Endothelial cell of umbilical vein (primary cell): ENCODE results near the gene NUDT14. TPM values are rescaled to one million over a fixed set of nuclear protein-coding genes. Genes with fewer than 3 reads are reported as not detected.

Experiments
- BruUV-seq: library from RNA; stranded (reverse); fragments of 400-500 nt; replicated peaks from 2 replicates; lab custom pipeline; 2021; lab: Mats Ljungman, UMichigan
- CTCF ChIA-PET: fragments of 300-600, 350-600 bp; sonication (Branson Sonifier 250); formaldehyde crosslinking; loops from one replicate; lab custom pipeline; 2021; ENCODE audit warnings: antibody characterized with exemption, inconsistent platforms; lab: Charles Lee
- POLR2A ChIA-PET: fragments of 300-600, 350-600 bp; sonication (Branson Sonifier 250); formaldehyde crosslinking; loops from one replicate; lab custom pipeline; 2021; ENCODE audit warnings: antibody characterized with exemption, inconsistent platforms; lab: Charles Lee
- DNase-seq: peaks from one replicate; pipeline ENCODE4 v3.0.0-alpha.2; 2011; ENCODE audit warnings: low read depth, low spot score
- FAIRE-seq: peaks from 2 replicates; lab custom pipeline; 2011; peaks lifted over from hg19 to GRCh38; lab: Jason Lieb, UNC
- H2AFZ ChIP-seq: 2 replicates; pipeline ENCODE4 v1.6.0; 2012; ENCODE audit warnings: low read depth, low read length, control low read depth, inconsistent platforms
- H3K27ac ChIP-seq: 2 replicates; pipeline ENCODE4 v1.5.1; 2011; ENCODE audit warnings: low read depth, mild to moderate bottlenecking, control low read depth, low read length, moderate library complexity; ENCODE audit not compliant: insufficient read depth
- H3K27me3 ChIP-seq, 2 experiments: 2 replicates each; pipeline versions ENCODE4 v1.6.0 to v1.6.1; 2011; ENCODE audit warnings: low read length in 2 of 2, mixed read lengths in 1 of 2; ENCODE audit not compliant: control insufficient read depth in 2 of 2, insufficient read depth in 2 of 2
- H3K36me3 ChIP-seq, 2 experiments: 2 replicates in 1 of 2; 3 replicates in 1 of 2; pipeline ENCODE4 v1.5.1; 2011; ENCODE audit warnings: low read length in 2 of 2, mild to moderate bottlenecking in 1 of 2, moderate library complexity in 1 of 2; ENCODE audit not compliant: control insufficient read depth in 2 of 2, insufficient read depth in 2 of 2; ENCODE audit errors: extremely low read depth in 1 of 2
- H3K4me1 ChIP-seq: 3 replicates; pipeline ENCODE4 v1.5.1; 2011; ENCODE audit warnings: mild to moderate bottlenecking, low read length; ENCODE audit not compliant: control insufficient read depth, insufficient read depth; ENCODE audit errors: extremely low read depth
- H3K4me2 ChIP-seq: 2 replicates; pipeline ENCODE4 v1.6.1; 2011; ENCODE audit warnings: low read length, control low read depth, mixed read lengths; ENCODE audit not compliant: insufficient read depth
- H3K4me3 ChIP-seq, 3 experiments: fragments of 200-600 bp in 1 of 3; sonication (generic), shearing (Covaris generic) in 1 of 3; replicated peaks in 1 of 3; 2 replicates each; pipeline ENCODE4 v1.5.1; 2011 to 2016; ENCODE audit warnings: control low read depth in 3 of 3, low read length in 3 of 3, mild to moderate bottlenecking in 2 of 3, inconsistent platforms in 1 of 3, low read depth in 1 of 3, moderate library complexity in 1 of 3; ENCODE audit not compliant: insufficient read depth in 1 of 3
- H3K79me2 ChIP-seq: 2 replicates; pipeline ENCODE4 v1.6.0; 2012; ENCODE audit warnings: low read length, inconsistent platforms; ENCODE audit not compliant: control insufficient read depth, insufficient read depth
- H3K9ac ChIP-seq: replicated peaks from 2 replicates; pipeline ENCODE3; 2011; ENCODE audit warnings: low read length, control low read depth; ENCODE audit not compliant: insufficient read depth; ENCODE audit errors: extremely low read depth
- H3K9me1 ChIP-seq: replicated peaks from 3 replicates; pipeline ENCODE4 v1.6.0; 2011; ENCODE audit warnings: mild to moderate bottlenecking, low read length; ENCODE audit not compliant: control insufficient read depth, insufficient read depth; ENCODE audit errors: extremely low read depth
- H3K9me3 ChIP-seq: replicated peaks from 2 replicates; pipeline ENCODE4 v1.5.1; 2012; ENCODE audit warnings: low read length, inconsistent platforms; ENCODE audit not compliant: control insufficient read depth, insufficient read depth
- H4K20me1 ChIP-seq: replicated peaks from 2 replicates; pipeline ENCODE3; 2011; ENCODE audit warnings: mild to moderate bottlenecking, low read length; ENCODE audit not compliant: control insufficient read depth, insufficient read depth; ENCODE audit errors: extremely low read depth
- EZH2 ChIP-seq: IDR thresholded peaks from 2 replicates; pipeline ENCODE4 v1.6.1; 2012; ENCODE audit warnings: borderline replicate concordance, low read depth, mild to moderate bottlenecking, moderate library complexity, low read length, inconsistent platforms; ENCODE audit not compliant: severe bottlenecking
- FOS ChIP-seq: IDR thresholded peaks from 2 replicates; pipeline ENCODE4 v1.6.1; 2011; ENCODE audit warnings: mild to moderate bottlenecking, low read length, moderate library complexity, borderline replicate concordance; ENCODE audit not compliant: insufficient read depth
- GATA2 ChIP-seq: IDR thresholded peaks from 2 replicates; pipeline ENCODE4 v1.7.0; 2011; ENCODE audit warnings: low read depth, mild to moderate bottlenecking, moderate library complexity, mixed read lengths, low read length; ENCODE audit not compliant: insufficient read length, insufficient read depth
- MYC ChIP-seq: IDR thresholded peaks from one replicate; pipeline ENCODE4 v1.6.1; 2011; ENCODE audit warnings: mild to moderate bottlenecking, low read depth, low read length
- POLR2A ChIP-seq: IDR thresholded peaks from 2 replicates; pipeline ENCODE4 v1.6.1; 2012; ENCODE audit warnings: low read depth, mild to moderate bottlenecking, control low read depth, low read length
- POLR2AphosphoS5 ChIP-seq: IDR thresholded peaks from 2 replicates; pipeline ENCODE4 v1.6.1; 2012; ENCODE audit warnings: low read depth, mild to moderate bottlenecking, control low read depth, low read length, moderate library complexity; ENCODE audit not compliant: insufficient read depth
- dilution Hi-C: fragments of 300-500 bp; cut with MboI; formaldehyde crosslinking; loops from one replicate; pipeline ENCODE4 v1.15.0; 2019; ENCODE audit warnings: low sequenced_read_pairs; ENCODE audit not compliant: extremely low pct_ligation_motif_present
- intact Hi-C: fragments of 100-400 bp; cut with micrococcal nuclease; formaldehyde crosslinking; loops from one replicate; pipeline ENCODE4 v1.10.0; 2022
- polyA plus RNA-seq, 4 experiments: library from polyadenylated mRNA; depleted of rRNA in 3 of 4; stranded (reverse) in 3 of 4; unstranded in 1 of 4; fragments of >200 nt; gene quantifications; 2 replicates each; pipeline versions ENCODE4 v1.2.1 to v1.2.3, GENCODE V29; 2011 to 2012; ENCODE audit warnings: missing spikeins in 1 of 4
- total RNA-seq: library from RNA; stranded (reverse); gene quantifications from 2 replicates; pipeline ENCODE4 v1.2.3, GENCODE V29; 2021
- TF ChIP-seq, protein P1 (sequence below), 2 donors: IDR thresholded peaks; 1 replicate in 1 of 2; 2 replicates in 1 of 2; pipeline ENCODE4 v1.5.1; 2011; ENCODE audit warnings: low read length in 2 of 2, mild to moderate bottlenecking in 2 of 2, moderate library complexity in 2 of 2, control low read depth in 1 of 2, inconsistent platforms in 1 of 2, low read depth in 1 of 2; ENCODE audit not compliant: insufficient read depth in 1 of 2; ENCODE audit errors: extremely low read depth in 1 of 2
- TF ChIP-seq, protein P2 (sequence below): IDR thresholded peaks from 2 replicates; pipeline ENCODE4 v1.6.1; 2011; ENCODE audit not compliant: insufficient read depth, insufficient read length

Gene NUDT14
- total and polyA plus RNA-seq, 2 donors (not counting 3 experiments of a cell fraction or from before 2014, with no cell fraction given): 97.7 to 103 TPM

DNA sequence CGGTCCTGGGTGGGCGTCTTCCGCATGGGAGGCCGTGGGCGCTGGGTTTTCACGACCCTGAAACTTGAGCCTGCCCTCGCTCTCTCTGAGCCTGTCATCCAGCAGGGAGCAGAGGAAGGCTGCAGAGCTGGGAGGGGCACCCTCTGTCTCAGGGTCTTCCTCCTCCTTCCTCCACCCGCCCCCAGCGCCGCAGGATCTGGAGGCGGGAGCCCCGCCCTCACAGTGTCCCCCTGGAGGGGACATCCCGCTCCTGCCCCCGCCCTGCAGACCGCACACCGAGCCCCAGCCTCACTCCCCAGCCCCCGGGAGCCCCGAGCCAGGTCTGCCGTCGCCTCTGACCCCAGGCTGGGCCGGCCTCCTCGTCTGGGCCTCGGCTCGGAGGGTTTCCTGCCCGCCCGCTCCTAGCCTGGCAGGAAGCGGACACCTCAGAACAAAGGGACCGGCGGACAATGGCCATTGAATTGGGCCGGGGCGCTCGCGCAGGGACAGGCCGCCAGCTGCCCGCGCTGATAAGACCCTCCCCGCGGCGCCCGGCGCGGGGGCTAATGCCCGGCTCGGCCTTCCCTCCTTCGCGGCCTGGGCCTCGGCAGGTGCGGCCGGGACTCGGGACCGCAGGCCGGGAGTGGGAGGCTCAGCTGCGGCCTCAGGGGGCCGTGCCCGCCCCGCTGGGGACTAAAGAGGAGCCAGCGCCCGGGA lies 15.3 kb upstream of the NUDT14 start:
- Histone ChIP-seq H3K4me2 (no peak overlapping the region), H3K36me3 (no peaks in the 10 kb centered on the region), H3K9me3 (no peaks in the 10 kb centered on the region), H3K27ac (peak overlapping the region; percentile 87), H4K20me1 (no peaks in the 10 kb centered on the region), H3K4me3 (no peak overlapping the region), H3K9ac (peak overlapping the region; percentile 76), H2AFZ (peak overlapping the region; percentile 24), H3K9me1 (no peaks in the 10 kb centered on the region), H3K27me3 (no peaks in the 10 kb centered on the region), H3K4me1 (peaks cover 65% of the 10 kb centered on the region), H3K79me2 (no peaks in the 10 kb centered on the region)
- peak; percentile 68 for DNase-seq
- FAIRE-seq: no peak
- intact Hi-C loops: loop anchor here (2.0 to 5.0 kb wide), 3 partner anchors 106 to 296 kb away; partner anchors contain the start of genes CRIP2 and TEDC1
- POLR2A ChIA-PET: no interaction called here
- CTCF ChIA-PET: interaction anchor here (1.1 to 9.7 kb wide), 8 partner anchors 8 to 156 kb away, joined by 3 to 94 read pairs (median 5); partner anchors contain the start of genes JAG2 and NUDT14
- no TSS peak for BruUV-seq
- dilution Hi-C loops: no loop called here
- TF ChIP-seq, protein P1, sequence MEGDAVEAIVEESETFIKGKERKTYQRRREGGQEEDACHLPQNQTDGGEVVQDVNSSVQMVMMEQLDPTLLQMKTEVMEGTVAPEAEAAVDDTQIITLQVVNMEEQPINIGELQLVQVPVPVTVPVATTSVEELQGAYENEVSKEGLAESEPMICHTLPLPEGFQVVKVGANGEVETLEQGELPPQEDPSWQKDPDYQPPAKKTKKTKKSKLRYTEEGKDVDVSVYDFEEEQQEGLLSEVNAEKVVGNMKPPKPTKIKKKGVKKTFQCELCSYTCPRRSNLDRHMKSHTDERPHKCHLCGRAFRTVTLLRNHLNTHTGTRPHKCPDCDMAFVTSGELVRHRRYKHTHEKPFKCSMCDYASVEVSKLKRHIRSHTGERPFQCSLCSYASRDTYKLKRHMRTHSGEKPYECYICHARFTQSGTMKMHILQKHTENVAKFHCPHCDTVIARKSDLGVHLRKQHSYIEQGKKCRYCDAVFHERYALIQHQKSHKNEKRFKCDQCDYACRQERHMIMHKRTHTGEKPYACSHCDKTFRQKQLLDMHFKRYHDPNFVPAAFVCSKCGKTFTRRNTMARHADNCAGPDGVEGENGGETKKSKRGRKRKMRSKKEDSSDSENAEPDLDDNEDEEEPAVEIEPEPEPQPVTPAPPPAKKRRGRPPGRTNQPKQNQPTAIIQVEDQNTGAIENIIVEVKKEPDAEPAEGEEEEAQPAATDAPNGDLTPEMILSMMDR (IDR thresholded peaks at IDR 0.05; ENCODE audit: extremely low read depth in 1 of 2, insufficient read depth in 1 of 2, low read depth in 1 of 2, low read length in 2 of 2): no peak
- peak; percentile 46 for TF ChIP-seq POLR2AphosphoS5
- TF ChIP-seq MYC: no peak
- no peak for TF ChIP-seq FOS
- TF ChIP-seq POLR2A: no peak
- TF ChIP-seq, protein P2, sequence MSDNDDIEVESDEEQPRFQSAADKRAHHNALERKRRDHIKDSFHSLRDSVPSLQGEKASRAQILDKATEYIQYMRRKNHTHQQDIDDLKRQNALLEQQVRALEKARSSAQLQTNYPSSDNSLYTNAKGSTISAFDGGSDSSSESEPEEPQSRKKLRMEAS: no peak
- peak; percentile 33 for TF ChIP-seq GATA2
- no peak for TF ChIP-seq EZH2
